HG02759 (cell line): ENCODE results near the gene HMX1.

Source experiments
- ATAC-seq: cut with Tn5 transposase; IDR thresholded peaks from one replicate; pipeline ENCODE4 v1.9.1; 2021; ENCODE audit warnings: mild to moderate bottlenecking, moderate library complexity; ENCODE audit not compliant: unreplicated experiment

Gene HMX1

DNA sequence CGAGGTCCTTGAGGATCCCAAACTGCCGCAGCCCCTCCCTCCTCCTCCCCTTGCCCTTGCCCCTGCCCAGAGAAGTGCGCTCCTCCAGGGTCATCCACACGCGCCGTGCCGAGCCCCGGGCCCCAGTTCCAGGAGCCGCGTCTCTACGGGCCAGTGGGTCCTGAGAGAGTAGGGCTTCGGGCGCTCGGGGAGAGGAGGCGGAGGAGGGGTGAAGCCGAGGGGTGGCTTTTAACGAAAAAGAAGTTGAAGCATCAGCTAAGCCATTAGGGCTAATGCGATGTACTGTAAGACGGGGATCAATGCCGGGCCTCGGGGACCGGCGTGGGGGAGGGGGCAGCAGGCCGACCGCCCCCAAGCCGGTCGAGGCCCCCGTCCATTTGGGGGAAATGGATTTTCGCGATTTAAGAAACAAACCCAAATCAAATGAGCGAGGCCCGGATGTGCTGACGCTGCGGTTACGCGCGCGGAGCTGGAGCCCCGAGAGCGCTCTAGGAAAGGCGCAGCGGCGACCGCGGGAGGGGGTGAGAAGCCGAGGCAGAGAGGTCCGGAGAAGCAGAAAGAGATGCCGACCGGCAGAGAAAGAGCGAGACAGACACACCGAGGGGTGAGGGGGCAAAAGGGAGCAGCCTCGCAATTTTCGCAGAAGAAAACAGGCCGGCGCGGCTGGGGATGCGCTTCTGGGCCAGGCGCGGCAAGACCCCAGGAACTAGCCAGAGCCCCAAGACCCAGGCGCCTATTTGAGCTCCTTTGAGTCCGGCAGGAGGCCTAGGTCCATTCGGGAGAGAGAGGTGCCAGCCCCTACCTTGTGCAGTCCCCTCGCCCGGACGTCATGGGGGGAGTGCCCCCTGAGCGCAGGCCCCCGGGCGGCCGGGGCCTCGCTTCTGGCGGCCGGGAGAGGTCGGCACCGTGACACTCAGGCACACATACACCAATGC is 13.6 kb downstream of the HMX1 start:
- ATAC-seq, result no peak

GRCh38 chr4:8856835-8857621 is 14.6 kb downstream of the HMX1 start:
- ATAC-seq, result no peak

DNA sequence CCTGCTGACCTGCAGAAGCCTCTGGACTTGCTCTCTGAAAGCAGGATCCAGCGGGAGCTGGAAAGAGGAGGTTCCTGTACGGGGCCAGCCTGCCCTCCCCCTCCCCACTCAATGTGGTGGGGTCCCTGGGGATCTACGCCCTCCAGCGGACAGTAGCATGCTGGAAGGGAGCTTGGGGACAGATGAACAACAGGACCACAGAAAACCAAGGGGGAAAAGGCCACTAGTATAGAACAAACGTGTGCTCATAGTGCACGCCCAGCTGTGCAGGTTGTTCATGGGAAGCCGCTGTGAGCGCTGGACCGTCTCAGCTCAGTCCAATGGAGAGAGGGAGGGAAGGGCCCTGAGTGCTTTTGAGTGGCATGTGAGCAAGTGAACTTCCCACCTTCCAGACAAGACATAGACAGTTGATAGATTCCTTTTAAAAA is 15.8 kb downstream of the HMX1 start:
- no peak for ATAC-seq

DNA sequence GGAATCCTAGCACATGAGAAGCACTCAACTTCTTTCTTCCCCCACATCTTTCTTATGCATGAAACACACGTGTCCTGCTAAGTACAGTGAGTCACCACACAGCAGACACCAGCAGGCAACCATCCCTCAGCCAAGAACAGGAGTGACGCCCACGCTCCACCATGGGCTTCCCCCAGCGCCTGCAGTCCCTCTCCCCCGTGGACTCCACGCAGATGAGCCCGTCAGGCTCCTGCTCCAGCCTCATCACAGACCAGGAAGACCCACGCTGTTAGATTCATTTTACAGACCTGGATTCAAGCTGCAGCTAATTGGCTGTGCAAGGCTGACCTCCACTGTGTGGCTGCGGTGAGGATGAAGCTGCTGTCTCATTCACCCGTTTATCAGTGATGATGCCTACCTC is 16.7 kb downstream of the HMX1 start:
- ATAC-seq, result no peak

DNA sequence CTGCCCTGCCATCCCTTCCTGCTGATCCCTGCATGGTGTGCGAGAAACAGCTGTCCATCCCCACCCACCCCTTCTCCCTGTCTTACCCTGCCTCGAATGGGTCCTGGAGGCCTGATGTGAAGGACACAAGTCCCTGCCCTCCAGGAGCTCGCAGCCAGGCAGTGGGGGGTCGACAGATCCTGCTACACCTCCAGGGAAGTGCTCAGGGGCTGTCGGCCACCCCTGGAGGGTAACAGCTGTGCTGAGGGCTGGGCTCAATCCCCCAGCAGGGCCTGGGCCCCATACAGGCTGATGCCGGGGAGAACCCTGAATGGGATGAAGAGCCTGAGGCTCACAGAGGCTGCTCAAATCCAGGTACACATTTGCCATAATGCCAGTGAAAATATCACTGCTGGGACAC is 17.6 kb downstream of the HMX1 start:
- no peak for ATAC-seq

DNA sequence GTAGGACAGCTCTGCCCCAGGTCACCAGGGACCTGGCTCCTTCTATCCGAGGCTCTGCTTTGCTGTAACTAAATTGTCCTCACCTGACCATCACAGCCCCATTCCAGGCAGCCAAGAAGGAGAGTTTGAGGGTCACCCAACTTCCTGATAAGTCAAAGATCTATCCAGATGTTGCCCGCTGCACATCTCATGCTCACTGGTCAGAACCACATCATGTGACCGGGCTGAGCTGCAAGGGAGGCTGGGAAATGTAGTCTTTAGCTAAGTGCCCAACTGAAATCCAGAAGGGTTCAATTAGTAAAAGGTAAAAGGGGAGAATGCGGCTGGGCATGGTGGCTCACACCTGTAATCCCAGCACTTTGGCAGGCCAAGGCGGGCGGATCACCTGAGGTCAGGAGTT is 18.4 kb downstream of the HMX1 start:
- no peak for ATAC-seq

- ATAC-seq, result no peak
These were observed 19.4 kb downstream of the HMX1 start for GRCh38 chr4:8852118-8852704.

GRCh38 chr4:8851321-8852117 is 20.1 kb downstream of the HMX1 start:
- ATAC-seq, result no peak

DNA sequence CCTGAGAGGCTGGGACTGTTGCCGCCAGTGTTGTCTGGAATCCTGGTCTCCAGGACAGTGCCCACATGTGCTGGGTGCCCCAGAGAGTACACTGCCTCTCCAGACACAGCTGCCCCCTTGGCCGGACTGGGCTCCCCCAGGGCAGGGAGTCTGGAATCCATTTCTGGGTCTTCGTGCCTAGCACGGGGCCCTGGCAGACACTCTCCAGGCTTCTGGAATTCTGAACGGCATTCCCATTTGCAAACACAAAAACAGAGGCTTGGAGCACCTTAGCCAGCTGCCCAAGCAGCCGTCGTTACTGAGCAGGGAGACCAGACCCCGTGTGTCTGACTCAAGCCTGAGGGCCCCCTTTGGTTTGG is 20.8 kb downstream of the HMX1 start:
- no peak for ATAC-seq

- ATAC-seq, result no peak
These were observed 21.4 kb downstream of the HMX1 start for GRCh38 chr4:8850074-8850829.

GRCh38 chr4:8849266-8850073 is 22.2 kb downstream of the HMX1 start:
- ATAC-seq, result no peak

- no peak for ATAC-seq
These were observed 23.0 kb downstream of the HMX1 start for GRCh38 chr4:8848507-8849265.

GRCh38 chr4:8847764-8848163 is 23.9 kb downstream of the HMX1 start:
- ATAC-seq, result no peak

- no peak for ATAC-seq
These were observed 24.3 kb downstream of the HMX1 start for GRCh38 chr4:8847331-8847730.

- no peak for ATAC-seq
These were observed 24.8 kb downstream of the HMX1 start for GRCh38 chr4:8846826-8847225.

- ATAC-seq, result no peak
These were observed 25.5 kb downstream of the HMX1 start for GRCh38 chr4:8846046-8846720.

GRCh38 chr4:8844976-8845690 is 26.5 kb downstream of the HMX1 start:
- no peak for ATAC-seq
